ENCODE results near the gene TWIST2.

Gene TWIST2

GRCh38 chr2:238908960-238909951, 61.4 kb downstream of the TWIST2 start:
- H3K4me1 ChIP-seq (ENCODE audit: control insufficient read depth in 1 of 2, insufficient read depth in 2 of 2, low read length in 2 of 2), result peaks cover 0 to 3% of the 10 kb centered on the region in 2 donors
- H3K4me3 ChIP-seq (ENCODE audit: low read depth in 1 of 2, low read length in 2 of 2), result no peak overlapping the region
- no peak overlapping the region for H3K27ac ChIP-seq (ENCODE audit: low read length)
- H3K9me3 ChIP-seq (ENCODE audit: control insufficient read depth in 1 of 2, low read length in 2 of 2), result no peaks in the 10 kb centered on the region
- no peaks in the 10 kb centered on the region for H3K27me3 ChIP-seq (ENCODE audit: low read depth, low read length)
- H3K36me3 ChIP-seq (ENCODE audit: control insufficient read depth in 1 of 2, insufficient read depth in 2 of 2, low read length in 2 of 2), result peaks cover 0 to 10% of the 10 kb centered on the region in 2 donors

GRCh38 chr2:238910751-238911351, 63.0 kb downstream of the TWIST2 start:
- Histone ChIP-seq H3K9me3 (ENCODE audit: control insufficient read depth in 1 of 2, low read length in 2 of 2) (peaks cover 0 to 10% of the 10 kb centered on the region in 2 donors), H3K36me3 (ENCODE audit: control insufficient read depth in 1 of 2, insufficient read depth in 2 of 2, low read length in 2 of 2) (peaks cover 0 to 10% of the 10 kb centered on the region in 2 donors), H3K4me3 (ENCODE audit: low read depth in 1 of 2, low read length in 2 of 2) (no peak overlapping the region), H3K4me1 (ENCODE audit: control insufficient read depth in 1 of 2, insufficient read depth in 2 of 2, low read length in 2 of 2) (peaks cover 0 to 3% of the 10 kb centered on the region in 2 donors), H3K27me3 (ENCODE audit: low read depth, low read length) (no peaks in the 10 kb centered on the region), H3K27ac (ENCODE audit: low read length) (no peak overlapping the region)

- peaks cover 0 to 3% of the 10 kb centered on the region in 2 donors for H3K4me1 ChIP-seq (ENCODE audit: control insufficient read depth in 1 of 2, insufficient read depth in 2 of 2, low read length in 2 of 2)
- peaks cover 0 to 10% of the 10 kb centered on the region in 2 donors for H3K36me3 ChIP-seq (ENCODE audit: control insufficient read depth in 1 of 2, insufficient read depth in 2 of 2, low read length in 2 of 2)
- H3K27ac ChIP-seq (ENCODE audit: low read length), result no peak overlapping the region
- no peaks in the 10 kb centered on the region for H3K27me3 ChIP-seq (ENCODE audit: low read depth, low read length)
- H3K4me3 ChIP-seq (ENCODE audit: low read depth in 1 of 2, low read length in 2 of 2), result no peak overlapping the region
- peaks cover 0 to 10% of the 10 kb centered on the region in 2 donors for H3K9me3 ChIP-seq (ENCODE audit: control insufficient read depth in 1 of 2, low read length in 2 of 2)
Observed at GRCh38 chr2:238911376-238912227, 63.7 kb downstream of the TWIST2 start.

DNA sequence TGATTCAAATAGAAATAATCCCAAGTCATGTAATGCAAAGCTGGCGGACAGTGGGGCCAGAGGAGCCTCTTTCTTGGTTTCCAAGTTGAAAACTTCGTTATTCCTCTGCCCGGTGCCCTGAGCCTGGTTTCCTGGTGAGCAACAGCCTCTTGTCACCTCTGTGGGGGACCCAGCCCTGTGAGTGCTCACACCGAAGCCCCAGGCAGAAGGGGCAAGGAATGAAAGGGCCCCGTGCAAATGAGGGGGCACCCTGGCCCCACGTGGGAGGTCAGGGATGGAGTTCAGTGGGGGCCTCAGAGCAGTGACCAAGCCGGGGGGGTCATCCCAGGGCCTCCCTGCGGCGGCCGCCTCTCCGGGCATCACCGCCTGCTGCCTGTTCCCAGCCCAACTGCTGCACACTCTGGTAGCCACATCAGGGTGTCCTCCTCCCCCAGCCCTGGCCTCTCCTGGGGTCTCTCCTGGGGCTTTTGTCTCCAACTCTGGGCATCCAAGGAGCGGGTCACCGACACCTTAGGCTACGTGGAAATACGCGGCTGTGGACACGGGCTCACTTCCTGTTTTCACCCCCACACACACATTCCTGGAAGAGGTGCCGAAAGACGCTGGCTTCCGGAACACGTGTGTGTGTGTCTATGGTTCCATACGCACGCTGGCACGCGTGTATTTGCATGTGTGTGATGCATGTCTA, 64.5 kb downstream of the TWIST2 start:
- H3K27me3 ChIP-seq (ENCODE audit: low read depth, low read length), result no peaks in the 10 kb centered on the region
- peaks cover 0 to 3% of the 10 kb centered on the region in 2 donors for H3K4me1 ChIP-seq (ENCODE audit: control insufficient read depth in 1 of 2, insufficient read depth in 2 of 2, low read length in 2 of 2)
- no peak overlapping the region for H3K27ac ChIP-seq (ENCODE audit: low read length)
- peaks cover 0 to 10% of the 10 kb centered on the region in 2 donors for H3K9me3 ChIP-seq (ENCODE audit: control insufficient read depth in 1 of 2, low read length in 2 of 2)
- peaks cover 0 to 10% of the 10 kb centered on the region in 2 donors for H3K36me3 ChIP-seq (ENCODE audit: control insufficient read depth in 1 of 2, insufficient read depth in 2 of 2, low read length in 2 of 2)
- no peak overlapping the region for H3K4me3 ChIP-seq (ENCODE audit: low read depth in 1 of 2, low read length in 2 of 2)

DNA sequence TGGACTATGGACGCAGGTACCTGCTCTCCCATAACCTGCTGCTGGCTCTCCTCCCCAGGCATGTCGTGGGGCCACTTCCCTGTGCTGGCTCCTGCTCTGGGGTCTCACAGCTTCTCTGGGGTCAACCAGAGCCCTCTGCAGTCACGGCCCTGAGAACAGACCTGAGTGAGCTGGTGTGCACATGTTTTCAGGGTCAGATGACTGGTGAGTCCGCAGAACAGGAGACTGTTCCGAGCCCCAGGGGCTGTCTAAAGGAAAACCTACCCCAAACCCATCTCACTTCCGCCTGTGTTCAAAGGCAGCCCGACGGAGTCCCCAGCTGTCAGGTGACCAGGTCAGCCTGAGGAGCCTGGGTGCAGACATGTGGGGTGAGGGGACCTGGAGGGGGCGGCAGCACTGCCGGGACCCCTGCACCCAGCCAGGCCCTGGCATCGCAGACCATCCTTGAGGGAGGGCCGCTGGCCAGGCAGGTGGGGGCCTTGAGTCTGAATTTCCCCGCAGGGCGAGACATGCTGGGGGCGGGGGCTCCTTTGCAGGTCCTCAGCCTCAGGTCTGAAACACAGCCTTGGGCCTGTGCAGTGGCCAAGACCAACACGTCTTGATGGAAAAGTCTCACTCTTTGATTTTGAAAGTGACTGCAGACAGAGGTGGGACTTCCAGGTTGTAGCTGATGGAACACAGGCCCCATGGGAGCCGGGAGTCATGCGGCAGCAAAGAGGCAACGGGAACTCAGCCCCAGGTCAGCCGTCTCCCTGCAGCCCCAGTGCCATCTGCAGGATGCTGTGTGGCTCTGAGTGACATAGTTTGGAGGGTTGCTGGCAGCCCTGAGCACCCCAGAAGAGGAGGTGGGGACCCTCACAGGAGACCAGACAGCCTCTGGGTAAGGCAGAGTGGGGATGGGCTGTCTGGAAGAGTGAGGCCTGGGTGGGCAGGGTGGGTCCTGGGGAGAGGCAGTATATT, 65.3 kb downstream of the TWIST2 start:
- H3K36me3 ChIP-seq (ENCODE audit: control insufficient read depth in 1 of 2, insufficient read depth in 2 of 2, low read length in 2 of 2), result peaks cover 0 to 10% of the 10 kb centered on the region in 2 donors
- H3K27ac ChIP-seq (ENCODE audit: low read length), result no peak overlapping the region
- H3K4me1 ChIP-seq (ENCODE audit: control insufficient read depth in 1 of 2, insufficient read depth in 2 of 2, low read length in 2 of 2), result peaks cover 0 to 3% of the 10 kb centered on the region in 2 donors
- H3K4me3 ChIP-seq (ENCODE audit: low read depth in 1 of 2, low read length in 2 of 2), result no peak overlapping the region
- H3K27me3 ChIP-seq (ENCODE audit: low read depth, low read length), result no peaks in the 10 kb centered on the region
- peaks cover 0 to 10% of the 10 kb centered on the region in 2 donors for H3K9me3 ChIP-seq (ENCODE audit: control insufficient read depth in 1 of 2, low read length in 2 of 2)

GRCh38 chr2:238913931-238914647, 66.2 kb downstream of the TWIST2 start:
- no peak overlapping the region for H3K27ac ChIP-seq (ENCODE audit: low read length)
- H3K36me3 ChIP-seq (ENCODE audit: control insufficient read depth in 1 of 2, insufficient read depth in 2 of 2, low read length in 2 of 2), result peaks cover 0 to 10% of the 10 kb centered on the region in 2 donors
- no peak overlapping the region for H3K4me3 ChIP-seq (ENCODE audit: low read depth in 1 of 2, low read length in 2 of 2)
- H3K9me3 ChIP-seq (ENCODE audit: control insufficient read depth in 1 of 2, low read length in 2 of 2), result peaks cover 0 to 10% of the 10 kb centered on the region in 2 donors
- no peaks in the 10 kb centered on the region for H3K27me3 ChIP-seq (ENCODE audit: low read depth, low read length)
- peaks cover 0 to under 1% of the 10 kb centered on the region in 2 donors for H3K4me1 ChIP-seq (ENCODE audit: control insufficient read depth in 1 of 2, insufficient read depth in 2 of 2, low read length in 2 of 2)

- Histone ChIP-seq H3K36me3 (ENCODE audit: control insufficient read depth in 1 of 2, insufficient read depth in 2 of 2, low read length in 2 of 2) (peaks cover 0 to 10% of the 10 kb centered on the region in 2 donors), H3K27ac (ENCODE audit: low read length) (no peak overlapping the region), H3K9me3 (ENCODE audit: control insufficient read depth in 1 of 2, low read length in 2 of 2) (peaks cover 0 to 10% of the 10 kb centered on the region in 2 donors), H3K4me1 (ENCODE audit: control insufficient read depth in 1 of 2, insufficient read depth in 2 of 2, low read length in 2 of 2) (no peaks in the 10 kb centered on the region), H3K4me3 (ENCODE audit: low read depth in 1 of 2, low read length in 2 of 2) (no peak overlapping the region), H3K27me3 (ENCODE audit: low read depth, low read length) (no peaks in the 10 kb centered on the region)
Observed at GRCh38 chr2:238914648-238915015, 66.7 kb downstream of the TWIST2 start.

DNA sequence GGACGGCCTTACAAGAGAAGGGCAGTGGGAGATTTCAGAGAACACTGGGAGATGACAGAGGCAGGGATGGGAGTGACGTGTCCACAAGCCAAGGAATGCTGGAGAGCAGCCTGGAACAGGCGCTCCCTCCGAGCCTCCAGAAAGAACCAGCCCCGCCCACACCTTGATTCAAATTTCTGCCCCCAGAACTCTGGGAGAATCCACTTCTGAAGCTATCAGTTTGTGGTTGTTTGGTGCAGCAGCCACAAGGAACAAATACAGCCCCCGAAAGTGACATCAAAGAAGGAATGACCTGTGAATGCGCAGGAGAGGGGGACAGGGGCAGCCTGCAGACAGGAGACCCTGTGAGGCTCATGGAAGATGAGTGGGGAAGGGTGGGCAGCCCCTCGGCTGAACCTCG, 67.3 kb downstream of the TWIST2 start:
- Histone ChIP-seq H3K36me3 (ENCODE audit: control insufficient read depth in 1 of 2, insufficient read depth in 2 of 2, low read length in 2 of 2) (peaks cover 0 to 10% of the 10 kb centered on the region in 2 donors), H3K27ac (ENCODE audit: low read length) (no peak overlapping the region), H3K9me3 (ENCODE audit: control insufficient read depth in 1 of 2, low read length in 2 of 2) (peaks cover 0 to 10% of the 10 kb centered on the region in 2 donors), H3K4me3 (ENCODE audit: low read depth in 1 of 2, low read length in 2 of 2) (no peak overlapping the region), H3K4me1 (ENCODE audit: control insufficient read depth in 1 of 2, insufficient read depth in 2 of 2, low read length in 2 of 2) (no peaks in the 10 kb centered on the region), H3K27me3 (ENCODE audit: low read depth, low read length) (no peaks in the 10 kb centered on the region)

GRCh38 chr2:238915596-238915995, 67.7 kb downstream of the TWIST2 start:
- Histone ChIP-seq H3K4me1 (ENCODE audit: control insufficient read depth in 1 of 2, insufficient read depth in 2 of 2, low read length in 2 of 2) (no peaks in the 10 kb centered on the region), H3K9me3 (ENCODE audit: control insufficient read depth in 1 of 2, low read length in 2 of 2) (peaks cover 0 to 10% of the 10 kb centered on the region in 2 donors), H3K27ac (ENCODE audit: low read length) (no peak overlapping the region), H3K27me3 (ENCODE audit: low read depth, low read length) (no peaks in the 10 kb centered on the region), H3K36me3 (ENCODE audit: control insufficient read depth in 1 of 2, insufficient read depth in 2 of 2, low read length in 2 of 2) (peaks cover 0 to 10% of the 10 kb centered on the region in 2 donors), H3K4me3 (ENCODE audit: low read depth in 1 of 2, low read length in 2 of 2) (no peak overlapping the region)
